Lower leg skin (tissue), 3 donors: ENCODE results near the gene MBD5.

Experiments
- POLR2A ChIP-seq, 2 donors: fragments of 450-650 bp; IDR thresholded peaks; one replicate each; pipeline ENCODE4 v1.6.1; 2016 to 2017; ENCODE audit warnings: antibody characterized with exemption in 2 of 2, mild to moderate bottlenecking in 1 of 2, moderate library complexity in 1 of 2
- TF ChIP-seq, protein P1 (sequence below), 3 donors: fragments of 450-650 bp; IDR thresholded peaks; one replicate each; pipeline ENCODE4 v1.5.1; 2016; ENCODE audit warnings: antibody characterized with exemption in 3 of 3, mild to moderate bottlenecking in 3 of 3, moderate library complexity in 2 of 3

- TF ChIP-seq, protein P1, sequence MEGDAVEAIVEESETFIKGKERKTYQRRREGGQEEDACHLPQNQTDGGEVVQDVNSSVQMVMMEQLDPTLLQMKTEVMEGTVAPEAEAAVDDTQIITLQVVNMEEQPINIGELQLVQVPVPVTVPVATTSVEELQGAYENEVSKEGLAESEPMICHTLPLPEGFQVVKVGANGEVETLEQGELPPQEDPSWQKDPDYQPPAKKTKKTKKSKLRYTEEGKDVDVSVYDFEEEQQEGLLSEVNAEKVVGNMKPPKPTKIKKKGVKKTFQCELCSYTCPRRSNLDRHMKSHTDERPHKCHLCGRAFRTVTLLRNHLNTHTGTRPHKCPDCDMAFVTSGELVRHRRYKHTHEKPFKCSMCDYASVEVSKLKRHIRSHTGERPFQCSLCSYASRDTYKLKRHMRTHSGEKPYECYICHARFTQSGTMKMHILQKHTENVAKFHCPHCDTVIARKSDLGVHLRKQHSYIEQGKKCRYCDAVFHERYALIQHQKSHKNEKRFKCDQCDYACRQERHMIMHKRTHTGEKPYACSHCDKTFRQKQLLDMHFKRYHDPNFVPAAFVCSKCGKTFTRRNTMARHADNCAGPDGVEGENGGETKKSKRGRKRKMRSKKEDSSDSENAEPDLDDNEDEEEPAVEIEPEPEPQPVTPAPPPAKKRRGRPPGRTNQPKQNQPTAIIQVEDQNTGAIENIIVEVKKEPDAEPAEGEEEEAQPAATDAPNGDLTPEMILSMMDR (IDR thresholded peaks at IDR 0.05), result no peak
- TF ChIP-seq POLR2A (IDR thresholded peaks at IDR 0.05), result no peak
Observed at GRCh38 chr2:148026573-148026972, 5.7 kb downstream of the MBD5 start.
